Hematopoietic multipotent progenitor cell treated with erythropoietin and hydrocortisone succinate and interleukin-3 and kit ligand, for 17 days (in vitro differentiated cells): Measurements from ENCODE around the gene CYLD.

Source experiments
- DNase-seq: peaks from one replicate; pipeline ENCODE4 v3.0.0-alpha.2; 2015; ENCODE audit warnings: low spot score

The CYLD gene

GRCh38 chr16:50819706-50820105 is 77.8 kb downstream of the CYLD start:
- DNase-seq, result no peak

- DNase-seq, result no peak
Observed at GRCh38 chr16:50820225-50820624, 78.3 kb downstream of the CYLD start.

- DNase-seq, result peak; percentile 12
Observed at GRCh38 chr16:50821586-50821985, 79.7 kb downstream of the CYLD start.

- no peak for DNase-seq
Observed at GRCh38 chr16:50822671-50823070, 80.8 kb downstream of the CYLD start.

- DNase-seq, result no peak
Observed at GRCh38 chr16:50826797-50827316, 85.0 kb downstream of the CYLD start.

GRCh38 chr16:50828164-50828702 is 86.3 kb downstream of the CYLD start:
- no peak for DNase-seq

- no peak for DNase-seq
Observed at GRCh38 chr16:50830698-50831097, 88.8 kb downstream of the CYLD start.

- no peak for DNase-seq
Observed at GRCh38 chr16:50831751-50832150, 89.9 kb downstream of the CYLD start.

GRCh38 chr16:50833929-50834328 is 92.0 kb downstream of the CYLD start:
- no peak for DNase-seq

GRCh38 chr16:50834701-50835100 is 92.8 kb downstream of the CYLD start:
- no peak for DNase-seq

- no peak for DNase-seq
Observed at GRCh38 chr16:50835358-50836060, 93.6 kb downstream of the CYLD start.

GRCh38 chr16:50836121-50836621 is 94.3 kb downstream of the CYLD start:
- no peak for DNase-seq

GRCh38 chr16:50837324-50837723 is 95.4 kb downstream of the CYLD start:
- no peak for DNase-seq

GRCh38 chr16:50838165-50838564 is 96.3 kb downstream of the CYLD start:
- DNase-seq, result no peak

- no peak for DNase-seq
Observed at GRCh38 chr16:50838885-50839284, 97.0 kb downstream of the CYLD start.

- DNase-seq, result no peak
Observed at GRCh38 chr16:50839356-50839755, 97.5 kb downstream of the CYLD start.

- no peak for DNase-seq
Observed at GRCh38 chr16:50839920-50840729, 98.2 kb downstream of the CYLD start.

GRCh38 chr16:50841081-50841886 is 99.4 kb downstream of the CYLD start:
- peak; percentile 71 for DNase-seq

GRCh38 chr16:50842013-50842505 is 100.2 kb downstream of the CYLD start:
- DNase-seq, result no peak

GRCh38 chr16:50842589-50842988 is 100.7 kb downstream of the CYLD start:
- no peak for DNase-seq

GRCh38 chr16:50844840-50845239 is 103.0 kb downstream of the CYLD start:
- DNase-seq, result no peak

- no peak for DNase-seq
Observed at GRCh38 chr16:50845296-50845695, 103.4 kb downstream of the CYLD start.
